Neural progenitor cell (in vitro differentiated cells): ENCODE measurements around the gene CRYGN.

Source experiments
- EZH2 ChIP-seq: fragments of 200-600 bp; sonication (generic); IDR thresholded peaks from 2 replicates; pipeline ENCODE4 v1.6.1; 2017; ENCODE audit warnings: antibody characterized with exemption, mild to moderate bottlenecking, moderate library complexity
- TF ChIP-seq, protein P1 (sequence below): fragments of 200-600 bp; sonication (generic); IDR thresholded peaks from 2 replicates; pipeline ENCODE4 v1.5.1; 2017; ENCODE audit warnings: antibody characterized with exemption, mild to moderate bottlenecking

DNA sequence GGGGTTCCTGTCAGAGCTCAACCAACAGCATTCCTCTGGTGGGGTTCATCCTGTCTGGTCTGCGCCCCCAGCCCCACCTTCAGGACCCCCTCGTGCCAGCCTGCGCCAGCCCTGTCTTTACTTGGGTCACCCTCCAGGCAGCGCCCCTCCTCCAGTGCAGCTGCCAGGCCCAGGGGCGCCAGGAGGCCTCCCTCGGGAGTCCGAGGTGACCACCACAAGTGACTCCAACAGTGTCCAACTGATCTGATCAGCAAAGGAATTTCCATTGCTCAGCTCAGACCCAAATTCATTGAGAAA is 40.7 kb downstream of the CRYGN start:
- TF ChIP-seq, protein P1, sequence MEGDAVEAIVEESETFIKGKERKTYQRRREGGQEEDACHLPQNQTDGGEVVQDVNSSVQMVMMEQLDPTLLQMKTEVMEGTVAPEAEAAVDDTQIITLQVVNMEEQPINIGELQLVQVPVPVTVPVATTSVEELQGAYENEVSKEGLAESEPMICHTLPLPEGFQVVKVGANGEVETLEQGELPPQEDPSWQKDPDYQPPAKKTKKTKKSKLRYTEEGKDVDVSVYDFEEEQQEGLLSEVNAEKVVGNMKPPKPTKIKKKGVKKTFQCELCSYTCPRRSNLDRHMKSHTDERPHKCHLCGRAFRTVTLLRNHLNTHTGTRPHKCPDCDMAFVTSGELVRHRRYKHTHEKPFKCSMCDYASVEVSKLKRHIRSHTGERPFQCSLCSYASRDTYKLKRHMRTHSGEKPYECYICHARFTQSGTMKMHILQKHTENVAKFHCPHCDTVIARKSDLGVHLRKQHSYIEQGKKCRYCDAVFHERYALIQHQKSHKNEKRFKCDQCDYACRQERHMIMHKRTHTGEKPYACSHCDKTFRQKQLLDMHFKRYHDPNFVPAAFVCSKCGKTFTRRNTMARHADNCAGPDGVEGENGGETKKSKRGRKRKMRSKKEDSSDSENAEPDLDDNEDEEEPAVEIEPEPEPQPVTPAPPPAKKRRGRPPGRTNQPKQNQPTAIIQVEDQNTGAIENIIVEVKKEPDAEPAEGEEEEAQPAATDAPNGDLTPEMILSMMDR = no peak
- no peak for TF ChIP-seq EZH2
